Endothelial cell of umbilical vein (primary cell): Measurements from ENCODE around the gene SFMBT2. TPM values are rescaled to one million over a fixed set of nuclear protein-coding genes. Genes with fewer than 3 reads are reported as not detected.

ENCODE experiments used
- BruUV-seq: library from RNA; stranded (reverse); fragments of 400-500 nt; replicated peaks from 2 replicates; lab custom pipeline; 2021; lab: Mats Ljungman, UMichigan
- CTCF ChIA-PET: fragments of 300-600, 350-600 bp; sonication (Branson Sonifier 250); formaldehyde crosslinking; loops from one replicate; lab custom pipeline; 2021; ENCODE audit warnings: antibody characterized with exemption, inconsistent platforms; lab: Charles Lee
- POLR2A ChIA-PET: fragments of 300-600, 350-600 bp; sonication (Branson Sonifier 250); formaldehyde crosslinking; loops from one replicate; lab custom pipeline; 2021; ENCODE audit warnings: antibody characterized with exemption, inconsistent platforms; lab: Charles Lee
- DNase-seq: peaks from one replicate; pipeline ENCODE4 v3.0.0-alpha.2; 2011; ENCODE audit warnings: low read depth, low spot score
- FAIRE-seq: peaks from 2 replicates; lab custom pipeline; 2011; peaks lifted over from hg19 to GRCh38; lab: Jason Lieb, UNC
- H2AFZ ChIP-seq: 2 replicates; pipeline ENCODE4 v1.6.0; 2012; ENCODE audit warnings: low read depth, low read length, control low read depth, inconsistent platforms
- H3K27ac ChIP-seq: 2 replicates; pipeline ENCODE4 v1.5.1; 2011; ENCODE audit warnings: low read depth, mild to moderate bottlenecking, control low read depth, low read length, moderate library complexity; ENCODE audit not compliant: insufficient read depth
- H3K27me3 ChIP-seq, 2 experiments: 2 replicates each; pipeline versions ENCODE4 v1.6.0 to v1.6.1; 2011; ENCODE audit warnings: low read length in 2 of 2, mixed read lengths in 1 of 2; ENCODE audit not compliant: control insufficient read depth in 2 of 2, insufficient read depth in 2 of 2
- H3K36me3 ChIP-seq, 2 experiments: 2 replicates in 1 of 2; 3 replicates in 1 of 2; pipeline ENCODE4 v1.5.1; 2011; ENCODE audit warnings: low read length in 2 of 2, mild to moderate bottlenecking in 1 of 2, moderate library complexity in 1 of 2; ENCODE audit not compliant: control insufficient read depth in 2 of 2, insufficient read depth in 2 of 2; ENCODE audit errors: extremely low read depth in 1 of 2
- H3K4me1 ChIP-seq: 3 replicates; pipeline ENCODE4 v1.5.1; 2011; ENCODE audit warnings: mild to moderate bottlenecking, low read length; ENCODE audit not compliant: control insufficient read depth, insufficient read depth; ENCODE audit errors: extremely low read depth
- H3K4me2 ChIP-seq: 2 replicates; pipeline ENCODE4 v1.6.1; 2011; ENCODE audit warnings: low read length, control low read depth, mixed read lengths; ENCODE audit not compliant: insufficient read depth
- H3K4me3 ChIP-seq, 3 experiments: fragments of 200-600 bp in 1 of 3; sonication (generic), shearing (Covaris generic) in 1 of 3; replicated peaks in 1 of 3; 2 replicates each; pipeline ENCODE4 v1.5.1; 2011 to 2016; ENCODE audit warnings: control low read depth in 3 of 3, low read length in 3 of 3, mild to moderate bottlenecking in 2 of 3, inconsistent platforms in 1 of 3, low read depth in 1 of 3, moderate library complexity in 1 of 3; ENCODE audit not compliant: insufficient read depth in 1 of 3
- H3K79me2 ChIP-seq: 2 replicates; pipeline ENCODE4 v1.6.0; 2012; ENCODE audit warnings: low read length, inconsistent platforms; ENCODE audit not compliant: control insufficient read depth, insufficient read depth
- H3K9ac ChIP-seq: replicated peaks from 2 replicates; pipeline ENCODE3; 2011; ENCODE audit warnings: low read length, control low read depth; ENCODE audit not compliant: insufficient read depth; ENCODE audit errors: extremely low read depth
- H3K9me1 ChIP-seq: replicated peaks from 3 replicates; pipeline ENCODE4 v1.6.0; 2011; ENCODE audit warnings: mild to moderate bottlenecking, low read length; ENCODE audit not compliant: control insufficient read depth, insufficient read depth; ENCODE audit errors: extremely low read depth
- H3K9me3 ChIP-seq: replicated peaks from 2 replicates; pipeline ENCODE4 v1.5.1; 2012; ENCODE audit warnings: low read length, inconsistent platforms; ENCODE audit not compliant: control insufficient read depth, insufficient read depth
- H4K20me1 ChIP-seq: replicated peaks from 2 replicates; pipeline ENCODE3; 2011; ENCODE audit warnings: mild to moderate bottlenecking, low read length; ENCODE audit not compliant: control insufficient read depth, insufficient read depth; ENCODE audit errors: extremely low read depth
- CTCF ChIP-seq, 2 donors: IDR thresholded peaks; 1 replicate in 1 of 2; 2 replicates in 1 of 2; pipeline ENCODE4 v1.5.1; 2011; ENCODE audit warnings: low read length in 2 of 2, mild to moderate bottlenecking in 2 of 2, moderate library complexity in 2 of 2, control low read depth in 1 of 2, inconsistent platforms in 1 of 2, low read depth in 1 of 2; ENCODE audit not compliant: insufficient read depth in 1 of 2; ENCODE audit errors: extremely low read depth in 1 of 2
- EZH2 ChIP-seq: IDR thresholded peaks from 2 replicates; pipeline ENCODE4 v1.6.1; 2012; ENCODE audit warnings: borderline replicate concordance, low read depth, mild to moderate bottlenecking, moderate library complexity, low read length, inconsistent platforms; ENCODE audit not compliant: severe bottlenecking
- FOS ChIP-seq: IDR thresholded peaks from 2 replicates; pipeline ENCODE4 v1.6.1; 2011; ENCODE audit warnings: mild to moderate bottlenecking, low read length, moderate library complexity, borderline replicate concordance; ENCODE audit not compliant: insufficient read depth
- GATA2 ChIP-seq: IDR thresholded peaks from 2 replicates; pipeline ENCODE4 v1.7.0; 2011; ENCODE audit warnings: low read depth, mild to moderate bottlenecking, moderate library complexity, mixed read lengths, low read length; ENCODE audit not compliant: insufficient read length, insufficient read depth
- JUN ChIP-seq: IDR thresholded peaks from 2 replicates; pipeline ENCODE4 v1.6.1; 2011; ENCODE audit warnings: borderline replicate concordance, low read depth; ENCODE audit not compliant: insufficient read length, insufficient read depth
- MYC ChIP-seq: IDR thresholded peaks from one replicate; pipeline ENCODE4 v1.6.1; 2011; ENCODE audit warnings: mild to moderate bottlenecking, low read depth, low read length
- POLR2A ChIP-seq: IDR thresholded peaks from 2 replicates; pipeline ENCODE4 v1.6.1; 2012; ENCODE audit warnings: low read depth, mild to moderate bottlenecking, control low read depth, low read length
- POLR2AphosphoS5 ChIP-seq: IDR thresholded peaks from 2 replicates; pipeline ENCODE4 v1.6.1; 2012; ENCODE audit warnings: low read depth, mild to moderate bottlenecking, control low read depth, low read length, moderate library complexity; ENCODE audit not compliant: insufficient read depth
- dilution Hi-C: fragments of 300-500 bp; cut with MboI; formaldehyde crosslinking; loops from one replicate; pipeline ENCODE4 v1.15.0; 2019; ENCODE audit warnings: low sequenced_read_pairs; ENCODE audit not compliant: extremely low pct_ligation_motif_present
- intact Hi-C: fragments of 100-400 bp; cut with micrococcal nuclease; formaldehyde crosslinking; loops from one replicate; pipeline ENCODE4 v1.10.0; 2022
- polyA plus RNA-seq, 4 experiments: library from polyadenylated mRNA; depleted of rRNA in 3 of 4; stranded (reverse) in 3 of 4; unstranded in 1 of 4; fragments of >200 nt; gene quantifications; 2 replicates each; pipeline versions ENCODE4 v1.2.1 to v1.2.3, GENCODE V29; 2011 to 2012; ENCODE audit warnings: missing spikeins in 1 of 4
- total RNA-seq: library from RNA; stranded (reverse); gene quantifications from 2 replicates; pipeline ENCODE4 v1.2.3, GENCODE V29; 2021
- TF ChIP-seq, protein P1 (sequence below): IDR thresholded peaks from 2 replicates; pipeline ENCODE4 v1.6.1; 2011; ENCODE audit not compliant: insufficient read depth, insufficient read length

The SFMBT2 gene
- total and polyA plus RNA-seq, 2 donors (not counting 3 experiments of a cell fraction or from before 2014, with no cell fraction given) = 0.14 to 0.64 TPM

DNA sequence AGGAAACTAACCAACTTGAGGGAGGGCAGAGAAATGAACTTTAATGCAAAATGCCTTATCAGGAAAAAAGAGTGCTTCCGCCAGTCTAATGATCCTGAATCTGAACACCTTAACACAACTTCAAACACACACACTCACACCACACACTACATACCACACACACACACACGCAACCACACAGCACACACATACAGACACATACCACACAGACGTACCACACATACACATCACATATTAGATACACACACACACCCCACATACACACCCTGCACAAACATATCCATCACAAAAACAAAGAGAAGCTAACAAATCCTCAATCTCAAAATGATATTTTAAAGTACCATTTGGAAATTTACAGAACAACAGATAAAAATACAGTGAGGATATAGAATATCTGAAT, 175.5 kb downstream of the SFMBT2 start:
- TF ChIP-seq, protein P1, sequence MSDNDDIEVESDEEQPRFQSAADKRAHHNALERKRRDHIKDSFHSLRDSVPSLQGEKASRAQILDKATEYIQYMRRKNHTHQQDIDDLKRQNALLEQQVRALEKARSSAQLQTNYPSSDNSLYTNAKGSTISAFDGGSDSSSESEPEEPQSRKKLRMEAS = no peak
- TF ChIP-seq EZH2 (no peak), POLR2A (no peak), POLR2AphosphoS5 (no peak), FOS (no peak), CTCF (IDR thresholded peaks at IDR 0.05; ENCODE audit: extremely low read depth in 1 of 2, insufficient read depth in 1 of 2, low read depth in 1 of 2, low read length in 2 of 2) (no peak), MYC (no peak), JUN (no peak), GATA2 (no peak)
- H3K9me3 ChIP-seq = no peaks in the 10 kb centered on the region
- H2AFZ ChIP-seq = no peak overlapping the region
- no peaks in the 10 kb centered on the region for H3K79me2 ChIP-seq
- ChIA-PET POLR2A (no interaction called here), CTCF (interaction anchor here (0.9 to 1.0 kb wide), 2 partner anchors 35 to 175 kb away, joined by 3 read pairs; partner anchors contain the start of gene SFMBT2)
- H3K36me3 ChIP-seq = no peaks in the 10 kb centered on the region
- H3K4me2 ChIP-seq = no peak overlapping the region
- FAIRE-seq = no peak
- H4K20me1 ChIP-seq = no peaks in the 10 kb centered on the region
- no peak overlapping the region for H3K27ac ChIP-seq
- dilution Hi-C loops (no loop called here), intact Hi-C loops (no loop called here)
- no peak overlapping the region for H3K4me3 ChIP-seq
- no TSS peak for BruUV-seq
- no peaks in the 10 kb centered on the region for H3K27me3 ChIP-seq
- no peaks in the 10 kb centered on the region for H3K4me1 ChIP-seq
- no peak overlapping the region for H3K9ac ChIP-seq
- DNase-seq = no peak
- H3K9me1 ChIP-seq = no peaks in the 10 kb centered on the region
